MM.1S (cell line): ENCODE measurements around the gene LMTK2.

Source experiments
- DNase-seq: peaks from one replicate; pipeline ENCODE4 v3.0.0-alpha.2; 2015
- H2AFZ ChIP-seq: fragments of 300-600 bp; sonication (generic); 2 replicates; pipeline ENCODE4 v1.6.0; 2016; ENCODE audit warnings: antibody characterized with exemption, low read length
- H3F3A ChIP-seq: fragments of 300-600 bp; sonication (generic); 2 replicates; pipeline ENCODE4 v1.6.1; 2016; ENCODE audit warnings: mild to moderate bottlenecking, antibody characterized with exemption, low read length, moderate library complexity, mixed read lengths; ENCODE audit not compliant: insufficient read depth
- H3K27ac ChIP-seq: fragments of 300-600 bp; sonication (generic); 2 replicates; pipeline ENCODE4 v1.5.1; 2016; ENCODE audit warnings: mild to moderate bottlenecking, low read length
- H3K27me3 ChIP-seq: fragments of 300-600 bp; sonication (generic); replicated peaks from 2 replicates; pipeline ENCODE4 v1.6.0; 2016; ENCODE audit warnings: low read length; ENCODE audit not compliant: insufficient read depth
- H3K36me3 ChIP-seq: fragments of 300-600 bp; sonication (generic); replicated peaks from 2 replicates; pipeline ENCODE4 v1.6.1; 2016; ENCODE audit warnings: mild to moderate bottlenecking, low read length, mixed read lengths; ENCODE audit not compliant: insufficient read depth
- H3K4me1 ChIP-seq: fragments of 300-600 bp; sonication (generic); 2 replicates; pipeline ENCODE4 v1.6.1; 2016; ENCODE audit warnings: low read length, mixed read lengths
- H3K4me2 ChIP-seq: fragments of 300-600 bp; sonication (generic); 2 replicates; pipeline ENCODE4 v1.6.0; 2016; ENCODE audit warnings: low read depth, low read length
- H3K4me3 ChIP-seq: fragments of 300-600 bp; sonication (generic); 2 replicates; pipeline ENCODE4 v1.5.1; 2016; ENCODE audit warnings: low read length, mixed read lengths
- H3K79me2 ChIP-seq: fragments of 300-600 bp; sonication (generic); 2 replicates; pipeline ENCODE4 v1.6.1; 2016; ENCODE audit warnings: mixed run types, low read length, mixed read lengths
- H3K9ac ChIP-seq: fragments of 300-600 bp; sonication (generic); 2 replicates; pipeline ENCODE4 v1.6.1; 2016; ENCODE audit warnings: low read length, mixed read lengths
- H3K9me2 ChIP-seq: fragments of 300-600 bp; sonication (generic); replicated peaks from 2 replicates; pipeline ENCODE4 v1.6.1; 2016; ENCODE audit warnings: mild to moderate bottlenecking, low read length, mixed read lengths; ENCODE audit not compliant: insufficient read depth
- H3K9me3 ChIP-seq: fragments of 300-600 bp; sonication (generic); replicated peaks from 2 replicates; pipeline ENCODE4 v1.6.1; 2016; ENCODE audit warnings: mild to moderate bottlenecking, low read length, mixed read lengths; ENCODE audit not compliant: insufficient read depth
- H4K20me1 ChIP-seq: fragments of 300-600 bp; sonication (generic); 2 replicates; pipeline ENCODE4 v1.6.1; 2016; ENCODE audit warnings: mild to moderate bottlenecking, low read length, moderate library complexity, mixed read lengths; ENCODE audit not compliant: insufficient read depth
- CTCF ChIP-seq: fragments of 300-600 bp; sonication (generic); IDR thresholded peaks from 2 replicates; pipeline ENCODE4 v1.5.1; 2016; ENCODE audit warnings: antibody characterized with exemption, low read length, mixed read lengths
- EZH2 ChIP-seq: fragments of 300-600 bp; sonication (generic); optimal IDR thresholded peaks from 2 replicates; pipeline ENCODE3; 2017; ENCODE audit warnings: low read depth, mild to moderate bottlenecking, antibody characterized with exemption, low read length, mixed read lengths
- EZH2phosphoT487 ChIP-seq: fragments of 300-600 bp; sonication (generic); IDR thresholded peaks from 2 replicates; pipeline ENCODE4 v1.6.1; 2018; ENCODE audit warnings: antibody characterized with exemption, low read length

Gene LMTK2

GRCh38 chr7:98242934-98243333 is 136.3 kb downstream of the LMTK2 start:
- Histone ChIP-seq H2AFZ (no peak overlapping the region), H3K4me3 (no peak overlapping the region), H3K79me2 (0 out of 2 replicates have a peak, but pooled peaks cover under 1% of the 10 kb centered on the region), H3K27me3 (no peaks in the 10 kb centered on the region), H3K36me3 (no peaks in the 10 kb centered on the region), H3K9me3 (no peaks in the 10 kb centered on the region), H3K9me2 (no peaks in the 10 kb centered on the region), H3F3A (no peaks in the 10 kb centered on the region), H3K27ac (no peak overlapping the region), H3K4me1 (no peaks in the 10 kb centered on the region), H4K20me1 (no peaks in the 10 kb centered on the region), H3K9ac (no peak overlapping the region), H3K4me2 (no peak overlapping the region)
- no peak for TF ChIP-seq CTCF
- TF ChIP-seq EZH2 = no peak
- DNase-seq = no peak

GRCh38 chr7:98244871-98245270 is 138.2 kb downstream of the LMTK2 start:
- Histone ChIP-seq H3F3A (no peaks in the 10 kb centered on the region), H3K9ac (no peak overlapping the region), H3K27me3 (no peaks in the 10 kb centered on the region), H3K4me1 (no peaks in the 10 kb centered on the region), H3K27ac (no peak overlapping the region), H3K4me2 (no peak overlapping the region), H3K4me3 (no peak overlapping the region), H3K79me2 (peaks cover 5% of the 10 kb centered on the region), H3K9me3 (no peaks in the 10 kb centered on the region), H4K20me1 (no peaks in the 10 kb centered on the region), H2AFZ (no peak overlapping the region), H3K9me2 (no peaks in the 10 kb centered on the region), H3K36me3 (no peaks in the 10 kb centered on the region)
- no peak for TF ChIP-seq EZH2
- no peak for TF ChIP-seq EZH2phosphoT487
- no peak for TF ChIP-seq CTCF
- DNase-seq = no peak

GRCh38 chr7:98248156-98248555 is 141.5 kb downstream of the LMTK2 start:
- H3K9me3 ChIP-seq = no peaks in the 10 kb centered on the region
- no peaks in the 10 kb centered on the region for H3K9me2 ChIP-seq
- H3K27ac ChIP-seq = no peak overlapping the region
- H3K4me1 ChIP-seq = peaks cover 8% of the 10 kb centered on the region; the same call in 1 of the 2 replicates
- H3K27me3 ChIP-seq = no peaks in the 10 kb centered on the region
- H2AFZ ChIP-seq = no peak overlapping the region
- no peak overlapping the region for H3K4me2 ChIP-seq
- H3K79me2 ChIP-seq = peaks cover 19% of the 10 kb centered on the region
- H3F3A ChIP-seq = peaks cover 19% of the 10 kb centered on the region
- H3K36me3 ChIP-seq = no peaks in the 10 kb centered on the region
- DNase-seq = no peak
- H3K9ac ChIP-seq = no peak overlapping the region
- no peak overlapping the region for H3K4me3 ChIP-seq
- TF ChIP-seq CTCF (no peak), EZH2phosphoT487 (no peak), EZH2 (no peak)
- H4K20me1 ChIP-seq = no peaks in the 10 kb centered on the region
